Esophagus muscularis mucosa (tissue), 4 donors: ENCODE results near the gene CAST.

Source experiments
- EP300 ChIP-seq: sonication (generic); formaldehyde crosslinking; IDR thresholded peaks from one replicate; pipeline ENCODE4 v1.6.1; 2017; ENCODE audit warnings: antibody characterized with exemption
- POLR2A ChIP-seq: fragments of 450-650 bp; IDR thresholded peaks from one replicate; pipeline ENCODE4 v1.6.1; 2017; ENCODE audit warnings: antibody characterized with exemption, moderate library complexity, mild to moderate bottlenecking, low read depth
- TF ChIP-seq, protein P1 (sequence below), 3 experiments: fragments of 200-600 bp in 2 of 3; fragments of 450-650 bp in 1 of 3; sonication (generic) in 2 of 3; IDR thresholded peaks; one replicate each; pipeline ENCODE4 v1.5.1; 2017 to 2019; ENCODE audit warnings: antibody characterized with exemption in 3 of 3, mild to moderate bottlenecking in 2 of 3, moderate library complexity in 1 of 3

DNA sequence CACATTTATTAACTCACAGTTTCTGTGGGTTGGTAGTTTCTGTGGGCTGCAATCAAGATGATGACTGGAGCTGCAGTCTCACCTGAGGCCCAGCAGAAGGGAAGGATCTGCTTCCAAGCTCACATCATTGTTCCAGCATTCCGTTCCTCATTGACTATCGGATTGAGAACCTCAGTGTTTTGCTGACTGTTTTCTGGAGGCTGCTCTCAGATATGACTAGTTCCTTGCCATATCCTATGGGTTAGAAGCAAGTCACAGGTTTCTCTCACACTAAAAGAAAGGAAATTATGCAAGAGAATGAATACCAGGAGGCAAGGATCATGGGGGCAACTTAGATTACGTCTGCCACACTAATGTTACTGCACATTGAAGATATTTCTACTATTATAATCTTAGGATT, 151.9 kb downstream of the CAST start:
- TF ChIP-seq, protein P1, sequence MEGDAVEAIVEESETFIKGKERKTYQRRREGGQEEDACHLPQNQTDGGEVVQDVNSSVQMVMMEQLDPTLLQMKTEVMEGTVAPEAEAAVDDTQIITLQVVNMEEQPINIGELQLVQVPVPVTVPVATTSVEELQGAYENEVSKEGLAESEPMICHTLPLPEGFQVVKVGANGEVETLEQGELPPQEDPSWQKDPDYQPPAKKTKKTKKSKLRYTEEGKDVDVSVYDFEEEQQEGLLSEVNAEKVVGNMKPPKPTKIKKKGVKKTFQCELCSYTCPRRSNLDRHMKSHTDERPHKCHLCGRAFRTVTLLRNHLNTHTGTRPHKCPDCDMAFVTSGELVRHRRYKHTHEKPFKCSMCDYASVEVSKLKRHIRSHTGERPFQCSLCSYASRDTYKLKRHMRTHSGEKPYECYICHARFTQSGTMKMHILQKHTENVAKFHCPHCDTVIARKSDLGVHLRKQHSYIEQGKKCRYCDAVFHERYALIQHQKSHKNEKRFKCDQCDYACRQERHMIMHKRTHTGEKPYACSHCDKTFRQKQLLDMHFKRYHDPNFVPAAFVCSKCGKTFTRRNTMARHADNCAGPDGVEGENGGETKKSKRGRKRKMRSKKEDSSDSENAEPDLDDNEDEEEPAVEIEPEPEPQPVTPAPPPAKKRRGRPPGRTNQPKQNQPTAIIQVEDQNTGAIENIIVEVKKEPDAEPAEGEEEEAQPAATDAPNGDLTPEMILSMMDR (IDR thresholded peaks at IDR 0.05) = no peak
- TF ChIP-seq POLR2A (no peak), EP300 (no peak)
